CD8-positive, alpha-beta memory T cell (primary cell): Measurements from ENCODE around the gene CEP350. TPM values are rescaled to one million over a fixed set of nuclear protein-coding genes. Genes with fewer than 3 reads are reported as not detected.

Experiments used
- CTCF ChIA-PET: fragments of 350-600 bp; sonication (Branson Sonifier 250); formaldehyde crosslinking; loops from one replicate; lab custom pipeline; 2021; ENCODE audit warnings: antibody characterized with exemption; lab: Charles Lee
- POLR2A ChIA-PET: fragments of 350-600 bp; sonication (Branson Sonifier 250); formaldehyde crosslinking; loops from one replicate; lab custom pipeline; 2021; ENCODE audit warnings: antibody characterized with exemption; lab: Charles Lee
- DNase-seq, 5 donors: peaks; one replicate each; pipeline versions ENCODE4 v3.0.0 to v3.0.0-alpha.2; 2020 to 2022; ENCODE audit warnings: mixed read lengths in 1 of 5
- H3K27ac ChIP-seq: one replicate; pipeline ENCODE4 v1.7.0; 2013; ENCODE audit warnings: low read depth, mild to moderate bottlenecking, low read length, moderate library complexity
- H3K27me3 ChIP-seq: 2 replicates; pipeline ENCODE4 v1.7.0; 2013; ENCODE audit warnings: low read length, mild to moderate bottlenecking; ENCODE audit not compliant: insufficient read depth, poor library complexity, severe bottlenecking
- H3K36me3 ChIP-seq: 2 replicates; pipeline ENCODE4 v1.7.0; 2013; ENCODE audit warnings: mild to moderate bottlenecking, low read length, moderate library complexity; ENCODE audit not compliant: insufficient read depth
- H3K4me1 ChIP-seq: 2 replicates; pipeline ENCODE4 v1.7.0; 2013; ENCODE audit warnings: mild to moderate bottlenecking, low read length, moderate library complexity; ENCODE audit not compliant: insufficient read depth
- H3K4me3 ChIP-seq: 2 replicates; pipeline ENCODE4 v1.7.0; 2013; ENCODE audit warnings: mild to moderate bottlenecking, low read length
- H3K9me3 ChIP-seq: 2 replicates; pipeline ENCODE4 v1.7.0; 2013; ENCODE audit warnings: mild to moderate bottlenecking, low read length
- H3K27ac Mint-ChIP-seq, 8 donors: one replicate each; pipeline ENCODE4 v1.8.0; 2020 to 2021; ENCODE audit warnings: mixed read lengths in 8 of 8, mild to moderate bottlenecking in 6 of 8, inconsistent platforms in 3 of 8, moderate library complexity in 3 of 8
- H3K27me3 Mint-ChIP-seq, 2 donors: one replicate each; pipeline ENCODE4 v1.8.0; 2020 to 2021; ENCODE audit warnings: mixed read lengths in 2 of 2, mild to moderate bottlenecking in 1 of 2, moderate library complexity in 1 of 2
- H3K36me3 Mint-ChIP-seq, 3 donors: one replicate each; pipeline ENCODE4 v1.8.0; 2020 to 2021; ENCODE audit warnings: mixed read lengths in 3 of 3, inconsistent platforms in 1 of 3, mild to moderate bottlenecking in 1 of 3
- H3K4me1 Mint-ChIP-seq, 3 donors: one replicate each; pipeline ENCODE4 v1.8.0; 2020 to 2021; ENCODE audit warnings: mixed read lengths in 3 of 3, inconsistent platforms in 1 of 3, mild to moderate bottlenecking in 1 of 3
- H3K4me3 Mint-ChIP-seq, 7 donors: one replicate each; pipeline ENCODE4 v1.8.0; 2020 to 2021; ENCODE audit warnings: mixed read lengths in 7 of 7, mild to moderate bottlenecking in 6 of 7, moderate library complexity in 4 of 7, inconsistent platforms in 2 of 7
- H3K9me3 Mint-ChIP-seq, 5 donors: one replicate each; pipeline ENCODE4 v1.8.0; 2020 to 2022; ENCODE audit warnings: mixed read lengths in 5 of 5, mild to moderate bottlenecking in 3 of 5, moderate library complexity in 2 of 5, inconsistent platforms in 1 of 5
- polyA plus RNA-seq: library from polyadenylated mRNA; unstranded; fragments of 300-500 nt; fragmentation: Illumina TruSeq; gene quantifications from one replicate; pipeline ENCODE4 v1.2.3, GENCODE V29; 2021
- total RNA-seq, 2 experiments: library from RNA; stranded (reverse); gene quantifications; one replicate each; pipeline ENCODE4 v1.2.3, GENCODE V29; 2021

The CEP350 gene
- total and polyA plus RNA-seq, 3 experiments from 2014 or later: 41.4 to 60.1 (median 43.3) TPM

DNA sequence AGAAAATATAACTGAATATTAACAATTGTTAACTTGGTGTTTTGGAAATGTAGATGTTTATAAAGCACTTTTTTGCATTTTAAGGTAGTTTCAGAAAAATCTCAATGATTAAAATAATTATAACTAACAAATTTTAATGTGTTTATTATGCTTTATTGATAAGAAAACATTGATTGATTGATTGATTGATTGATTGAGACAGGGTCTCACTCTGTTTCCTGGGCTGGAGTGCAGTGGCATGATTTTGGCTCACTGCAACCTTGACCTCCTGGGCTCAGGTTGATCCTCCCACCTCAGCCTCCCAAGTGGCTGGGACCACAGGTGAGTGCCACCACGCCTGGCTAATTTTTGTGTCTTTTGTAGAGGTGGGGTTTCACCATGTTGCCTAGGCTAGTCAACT, 106.4 kb downstream of the CEP350 start:
- Histone ChIP-seq H3K4me1 (no peaks in the 10 kb centered on the region), H3K4me3 (no peak overlapping the region), H3K27me3 (no peaks in the 10 kb centered on the region), H3K9me3 (no peaks in the 10 kb centered on the region), H3K36me3 (peaks cover 26% of the 10 kb centered on the region), H3K27ac (no peak overlapping the region)
- Mint-ChIP-seq H3K27me3 (no peaks in the 10 kb centered on the region), H3K9me3 (no peaks in the 10 kb centered on the region), H3K4me3 (no peak overlapping the region), H3K36me3 (peaks cover 6 to 77% (median 20%) of the 10 kb centered on the region in 3 donors), H3K4me1 (peaks cover 0 to 2% (median 0%) of the 10 kb centered on the region in 3 donors), H3K27ac (no peak overlapping the region)
- CTCF ChIA-PET: no interaction called here
- POLR2A ChIA-PET: interaction anchor here (1.1 kb wide), 1 partner anchor 17 kb away, joined by 3 read pairs; no protein-coding TSS in a partner anchor
- no peak for DNase-seq

DNA sequence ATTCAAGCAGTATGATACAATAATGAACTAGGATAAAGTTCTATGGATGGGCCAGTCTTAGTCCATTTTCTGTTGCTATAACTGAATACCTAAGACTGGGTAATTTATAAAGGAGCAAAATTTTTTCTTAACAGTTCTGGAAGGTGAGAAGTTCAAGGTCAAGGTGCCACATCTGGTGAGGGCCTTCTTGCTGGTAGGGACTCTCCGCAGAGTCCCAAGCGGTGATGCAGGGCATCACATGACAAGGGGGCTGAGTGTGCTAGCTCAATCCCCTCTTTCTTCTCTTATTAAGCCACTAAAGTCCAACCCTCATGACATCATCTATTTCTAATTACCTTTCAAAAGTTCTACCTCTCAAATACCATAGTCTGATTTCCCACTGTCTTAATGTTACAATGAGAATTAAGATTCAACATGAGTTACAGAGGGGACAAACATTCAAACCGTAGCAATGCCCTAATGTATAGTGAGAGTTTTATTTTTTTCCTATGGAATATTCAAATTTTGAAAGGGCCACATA, 107.9 kb downstream of the CEP350 start:
- Mint-ChIP-seq H3K36me3 (peaks cover 6 to 78% (median 22%) of the 10 kb centered on the region in 3 donors), H3K9me3 (no peaks in the 10 kb centered on the region), H3K27me3 (no peaks in the 10 kb centered on the region), H3K4me1 (peaks cover 0 to under 1% (median 0%) of the 10 kb centered on the region in 3 donors), H3K4me3 (no peak overlapping the region), H3K27ac (no peak overlapping the region)
- DNase-seq: no peak
- H3K4me1 ChIP-seq: no peaks in the 10 kb centered on the region
- no peak overlapping the region for H3K27ac ChIP-seq
- ChIA-PET POLR2A (no interaction called here), CTCF (interaction anchor here (1.4 kb wide), 1 partner anchor 117 kb away, joined by 5 read pairs; no protein-coding TSS in a partner anchor)
- H3K4me3 ChIP-seq: no peak overlapping the region
- no peaks in the 10 kb centered on the region for H3K27me3 ChIP-seq
- no peaks in the 10 kb centered on the region for H3K9me3 ChIP-seq
- peaks cover 30% of the 10 kb centered on the region for H3K36me3 ChIP-seq

DNA sequence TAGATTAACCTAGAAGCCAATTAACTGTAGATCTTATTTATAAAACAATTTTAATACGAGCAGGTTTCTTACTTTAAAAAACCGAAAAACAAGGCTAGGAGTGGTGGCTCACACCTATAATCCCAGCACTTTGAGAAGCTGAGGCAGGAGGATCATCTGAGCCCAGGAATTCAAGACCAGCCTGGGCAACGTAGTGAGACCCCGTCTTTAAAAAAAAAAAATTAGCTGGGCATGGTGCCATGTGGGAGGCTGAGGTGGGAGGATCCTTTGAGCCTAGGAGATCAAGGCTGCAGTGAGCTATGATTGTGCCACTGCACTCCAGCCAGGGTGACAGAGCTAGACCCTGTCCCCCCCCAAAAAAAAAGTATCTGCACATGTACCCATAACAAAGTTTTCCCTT, 110.8 kb downstream of the CEP350 start:
- H3K27me3 ChIP-seq: no peaks in the 10 kb centered on the region
- no peaks in the 10 kb centered on the region for H3K27me3 Mint-ChIP-seq
- ChIA-PET POLR2A (no interaction called here), CTCF (no interaction called here)
- no peak overlapping the region for H3K27ac ChIP-seq
- H3K36me3 Mint-ChIP-seq: peaks cover 9 to 74% (median 27%) of the 10 kb centered on the region in 3 donors
- H3K9me3 ChIP-seq: no peaks in the 10 kb centered on the region
- no peaks in the 10 kb centered on the region for H3K4me1 ChIP-seq
- DNase-seq: no peak
- H3K36me3 ChIP-seq: peaks cover 52% of the 10 kb centered on the region
- H3K4me3 Mint-ChIP-seq: no peak overlapping the region
- H3K4me1 Mint-ChIP-seq: peaks cover 0 to 4% (median 0%) of the 10 kb centered on the region in 3 donors
- peak overlapping the region in 1 of 8 donors; percentile 64 for H3K27ac Mint-ChIP-seq
- H3K9me3 Mint-ChIP-seq: no peaks in the 10 kb centered on the region
- H3K4me3 ChIP-seq: no peak overlapping the region

DNA sequence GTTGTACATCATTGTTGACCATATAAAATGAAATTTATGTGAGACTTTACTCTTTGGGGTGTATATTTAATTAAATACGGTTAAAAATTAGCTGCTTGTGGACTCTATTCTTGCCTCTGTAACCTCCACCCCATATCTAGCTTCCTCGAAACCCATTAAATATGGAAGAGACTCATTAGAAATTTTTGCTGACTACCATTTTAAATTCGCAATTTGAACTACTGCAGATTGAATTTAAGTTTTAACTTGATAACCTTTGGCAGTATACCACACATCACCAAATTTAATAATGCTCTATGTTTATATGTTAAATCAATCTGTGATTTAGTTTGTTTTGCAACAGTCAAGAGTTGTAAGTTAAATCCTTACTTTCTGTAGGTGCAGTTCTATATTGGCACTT, 111.5 kb downstream of the CEP350 start:
- Histone ChIP-seq H3K36me3 (peaks cover 54% of the 10 kb centered on the region), H3K9me3 (no peaks in the 10 kb centered on the region), H3K27me3 (no peaks in the 10 kb centered on the region), H3K27ac (no peak overlapping the region), H3K4me1 (no peaks in the 10 kb centered on the region), H3K4me3 (no peak overlapping the region)
- H3K9me3 Mint-ChIP-seq: no peaks in the 10 kb centered on the region
- CTCF ChIA-PET: no interaction called here
- peaks cover 0 to 4% (median 0%) of the 10 kb centered on the region in 3 donors for H3K4me1 Mint-ChIP-seq
- peaks cover 9 to 77% (median 27%) of the 10 kb centered on the region in 3 donors for H3K36me3 Mint-ChIP-seq
- POLR2A ChIA-PET: no interaction called here
- H3K27ac Mint-ChIP-seq: no peak overlapping the region
- H3K27me3 Mint-ChIP-seq: no peaks in the 10 kb centered on the region
- no peak for DNase-seq
- no peak overlapping the region for H3K4me3 Mint-ChIP-seq

DNA sequence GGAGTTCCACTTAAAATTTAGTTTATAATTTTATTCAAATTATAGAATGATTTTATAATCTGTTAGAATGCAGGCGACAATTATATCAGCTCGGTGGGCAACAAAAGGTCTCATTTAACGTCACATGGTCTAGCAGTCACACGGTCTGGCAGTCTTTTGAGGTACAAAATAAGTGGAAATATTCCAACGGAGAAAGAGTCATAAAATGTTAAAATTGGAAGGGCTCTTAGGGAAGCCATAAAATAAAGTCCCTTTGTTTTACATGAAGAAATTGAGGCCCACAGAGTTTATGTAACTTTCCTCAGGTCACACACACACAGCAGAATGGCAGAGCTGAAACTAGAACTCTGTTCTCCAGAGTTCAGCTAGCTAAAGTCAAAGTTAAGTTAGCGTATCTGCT, 115.7 kb downstream of the CEP350 start:
- H3K27ac Mint-ChIP-seq: peak overlapping the region in 1 of 8 donors; percentile 23
- CTCF ChIA-PET: no interaction called here
- H3K9me3 Mint-ChIP-seq: no peaks in the 10 kb centered on the region
- no peak overlapping the region for H3K4me3 ChIP-seq
- peaks cover 9 to 78% (median 19%) of the 10 kb centered on the region in 3 donors for H3K36me3 Mint-ChIP-seq
- no peaks in the 10 kb centered on the region for H3K27me3 ChIP-seq
- no peak for DNase-seq
- no peak overlapping the region for H3K4me3 Mint-ChIP-seq
- no peaks in the 10 kb centered on the region for H3K4me1 ChIP-seq
- POLR2A ChIA-PET: no interaction called here
- no peak overlapping the region for H3K27ac ChIP-seq
- peaks cover 46% of the 10 kb centered on the region for H3K36me3 ChIP-seq
- H3K4me1 Mint-ChIP-seq: peaks cover 0 to 4% (median 0%) of the 10 kb centered on the region in 3 donors
- H3K9me3 ChIP-seq: no peaks in the 10 kb centered on the region
- H3K27me3 Mint-ChIP-seq: no peaks in the 10 kb centered on the region

DNA sequence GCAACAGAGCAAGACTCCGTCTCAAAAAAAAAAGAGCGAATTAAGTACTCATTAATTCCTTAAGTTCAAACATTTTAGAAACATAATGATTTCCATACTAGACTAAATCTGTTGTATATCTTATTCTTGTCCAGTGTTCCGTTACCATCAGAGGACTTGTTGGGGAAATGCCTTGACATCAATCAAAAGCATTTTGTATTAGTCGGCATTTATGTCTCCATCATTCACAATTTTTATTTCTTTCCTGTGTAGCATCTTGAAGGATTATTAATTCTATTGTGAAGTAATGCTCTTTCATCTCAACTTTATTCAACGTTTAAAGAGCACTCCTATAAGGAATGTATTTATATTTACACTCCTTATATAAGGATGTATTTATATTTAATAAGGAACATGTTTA, 117.1 kb downstream of the CEP350 start:
- Histone ChIP-seq H3K4me1 (no peaks in the 10 kb centered on the region), H3K27me3 (no peaks in the 10 kb centered on the region), H3K4me3 (no peak overlapping the region), H3K36me3 (peaks cover 54% of the 10 kb centered on the region), H3K9me3 (no peaks in the 10 kb centered on the region), H3K27ac (no peak overlapping the region)
- no peak for DNase-seq
- Mint-ChIP-seq H3K4me3 (no peak overlapping the region), H3K27ac (no peak overlapping the region), H3K4me1 (peaks cover 0 to 4% (median 0%) of the 10 kb centered on the region in 3 donors), H3K36me3 (peaks cover 9 to 79% (median 21%) of the 10 kb centered on the region in 3 donors), H3K27me3 (no peaks in the 10 kb centered on the region), H3K9me3 (no peaks in the 10 kb centered on the region)
- ChIA-PET POLR2A (no interaction called here), CTCF (no interaction called here)

DNA sequence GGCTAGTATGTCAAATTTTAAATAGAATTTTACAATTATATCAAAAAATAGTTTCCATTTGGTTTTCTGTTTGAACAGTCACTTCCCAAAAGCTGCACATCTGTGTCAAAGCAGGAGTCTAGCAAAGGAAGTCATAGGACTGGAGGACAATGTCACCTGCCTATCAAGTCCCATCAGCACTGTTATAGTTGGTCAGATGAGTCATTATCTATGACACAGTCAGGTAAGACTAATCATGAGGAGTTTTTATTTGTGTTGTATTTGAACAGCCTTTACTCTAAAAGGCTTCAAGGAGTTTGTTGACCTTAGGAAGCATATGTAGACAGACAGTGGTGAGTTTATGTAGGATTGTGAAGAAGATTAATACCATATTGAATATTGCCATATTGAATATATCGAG, 125.8 kb downstream of the CEP350 start:
- Mint-ChIP-seq H3K27ac (no peak overlapping the region), H3K4me1 (no peaks in the 10 kb centered on the region), H3K4me3 (no peak overlapping the region), H3K9me3 (no peaks in the 10 kb centered on the region), H3K27me3 (no peaks in the 10 kb centered on the region), H3K36me3 (peaks cover 0 to 63% (median 9%) of the 10 kb centered on the region in 3 donors)
- H3K27ac ChIP-seq: no peak overlapping the region
- H3K36me3 ChIP-seq: peaks cover 25% of the 10 kb centered on the region
- no peaks in the 10 kb centered on the region for H3K27me3 ChIP-seq
- POLR2A ChIA-PET: no interaction called here
- H3K4me1 ChIP-seq: no peaks in the 10 kb centered on the region
- no peak for DNase-seq
- H3K9me3 ChIP-seq: no peaks in the 10 kb centered on the region
- CTCF ChIA-PET: interaction anchor here (1.1 kb wide), 1 partner anchor 99 kb away, joined by 4 read pairs; no protein-coding TSS in a partner anchor
- H3K4me3 ChIP-seq: no peak overlapping the region

DNA sequence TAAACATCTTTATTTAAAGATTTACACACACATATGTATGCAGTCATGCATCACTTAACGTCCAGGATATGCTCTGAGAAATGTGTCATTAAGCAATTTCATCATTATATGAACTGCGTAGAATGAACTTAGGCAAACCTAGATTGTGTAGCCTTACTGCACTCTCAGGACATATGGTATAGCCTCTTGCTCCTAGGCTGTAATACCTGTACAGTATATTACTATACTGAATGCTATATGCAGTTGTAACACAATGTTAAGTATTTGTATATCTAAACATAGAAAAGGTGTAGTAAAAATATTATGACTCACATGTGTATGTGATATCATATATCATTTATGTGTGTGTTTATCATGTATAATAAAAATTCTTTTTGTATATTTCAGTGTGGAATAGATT, 126.9 kb downstream of the CEP350 start:
- no peaks in the 10 kb centered on the region for H3K4me1 Mint-ChIP-seq
- no peak for DNase-seq
- Histone ChIP-seq H3K36me3 (peaks cover 19% of the 10 kb centered on the region), H3K9me3 (no peaks in the 10 kb centered on the region), H3K4me1 (no peaks in the 10 kb centered on the region), H3K27me3 (no peaks in the 10 kb centered on the region), H3K27ac (no peak overlapping the region), H3K4me3 (no peak overlapping the region)
- POLR2A ChIA-PET: no interaction called here
- CTCF ChIA-PET: no interaction called here
- no peak overlapping the region for H3K27ac Mint-ChIP-seq
- H3K9me3 Mint-ChIP-seq: no peaks in the 10 kb centered on the region
- H3K4me3 Mint-ChIP-seq: no peak overlapping the region
- peaks cover 0 to 63% (median 7%) of the 10 kb centered on the region in 3 donors for H3K36me3 Mint-ChIP-seq
- H3K27me3 Mint-ChIP-seq: no peaks in the 10 kb centered on the region
